22Rv1 (cell line): Measurements from ENCODE around the gene HAUS3.
"Not testable (repeated sequence)": the region's sequence is repeated elsewhere in the genome, so short reads cannot be mapped to it uniquely, and the experiment has no call there.

Source experiments
- H3K27ac ChIP-seq: fragments of 450-650 bp; 2 replicates; pipeline ENCODE4 v1.5.1; 2017
- ZFX ChIP-seq: fragments of 450-650 bp; IDR thresholded peaks from 2 replicates; pipeline ENCODE4 v1.6.1; 2017; ENCODE audit warnings: antibody characterized with exemption, borderline replicate concordance
- TF ChIP-seq, protein P1 (sequence below): fragments of 450-650 bp; IDR thresholded peaks from 2 replicates; pipeline ENCODE4 v1.5.1; 2017; ENCODE audit warnings: mild to moderate bottlenecking

The HAUS3 gene

DNA sequence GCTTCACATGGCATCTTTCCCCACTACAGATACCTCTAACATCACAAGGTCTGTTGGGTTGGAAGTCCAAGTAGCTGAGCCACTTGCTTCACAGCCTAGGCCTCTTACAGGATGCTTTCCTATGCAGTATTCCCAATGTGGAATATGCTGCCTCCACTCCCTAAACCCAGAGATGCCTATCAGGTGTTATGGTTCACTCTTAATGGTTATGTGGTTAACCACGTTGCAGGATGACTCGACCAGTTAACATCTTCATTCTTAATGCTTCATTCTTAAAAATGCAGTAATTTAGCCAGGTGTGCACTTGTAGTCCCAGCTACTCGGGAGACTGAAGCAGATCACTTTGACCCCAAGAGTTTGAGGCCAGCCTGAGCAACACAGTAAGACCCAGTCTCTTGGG is 24.2 kb downstream of the HAUS3 start:
- H3K27ac ChIP-seq, result no peak overlapping the region
- TF ChIP-seq ZFX, result no peak
- TF ChIP-seq, protein P1, sequence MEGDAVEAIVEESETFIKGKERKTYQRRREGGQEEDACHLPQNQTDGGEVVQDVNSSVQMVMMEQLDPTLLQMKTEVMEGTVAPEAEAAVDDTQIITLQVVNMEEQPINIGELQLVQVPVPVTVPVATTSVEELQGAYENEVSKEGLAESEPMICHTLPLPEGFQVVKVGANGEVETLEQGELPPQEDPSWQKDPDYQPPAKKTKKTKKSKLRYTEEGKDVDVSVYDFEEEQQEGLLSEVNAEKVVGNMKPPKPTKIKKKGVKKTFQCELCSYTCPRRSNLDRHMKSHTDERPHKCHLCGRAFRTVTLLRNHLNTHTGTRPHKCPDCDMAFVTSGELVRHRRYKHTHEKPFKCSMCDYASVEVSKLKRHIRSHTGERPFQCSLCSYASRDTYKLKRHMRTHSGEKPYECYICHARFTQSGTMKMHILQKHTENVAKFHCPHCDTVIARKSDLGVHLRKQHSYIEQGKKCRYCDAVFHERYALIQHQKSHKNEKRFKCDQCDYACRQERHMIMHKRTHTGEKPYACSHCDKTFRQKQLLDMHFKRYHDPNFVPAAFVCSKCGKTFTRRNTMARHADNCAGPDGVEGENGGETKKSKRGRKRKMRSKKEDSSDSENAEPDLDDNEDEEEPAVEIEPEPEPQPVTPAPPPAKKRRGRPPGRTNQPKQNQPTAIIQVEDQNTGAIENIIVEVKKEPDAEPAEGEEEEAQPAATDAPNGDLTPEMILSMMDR, result no peak

DNA sequence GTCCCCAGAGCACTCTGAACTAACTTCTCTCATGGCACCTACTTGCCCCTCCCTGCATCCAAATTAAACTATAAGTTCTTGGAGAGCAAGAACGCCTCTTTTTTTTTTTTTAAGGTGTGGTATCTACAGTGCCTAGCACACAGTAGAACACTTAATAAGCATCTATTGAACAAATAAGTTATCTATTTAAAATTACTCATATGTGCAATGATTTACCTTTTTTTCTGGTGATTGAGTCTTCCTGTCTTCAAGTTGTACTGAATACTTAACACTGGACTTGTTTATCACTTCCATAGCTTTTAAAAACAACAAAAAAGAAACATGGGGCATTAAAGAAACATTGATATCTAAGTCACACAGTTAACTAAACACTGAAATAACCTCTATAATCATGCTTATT is 29.1 kb downstream of the HAUS3 start:
- no peak overlapping the region for H3K27ac ChIP-seq
- no peak for TF ChIP-seq ZFX
- TF ChIP-seq, protein P1, result no peak

DNA sequence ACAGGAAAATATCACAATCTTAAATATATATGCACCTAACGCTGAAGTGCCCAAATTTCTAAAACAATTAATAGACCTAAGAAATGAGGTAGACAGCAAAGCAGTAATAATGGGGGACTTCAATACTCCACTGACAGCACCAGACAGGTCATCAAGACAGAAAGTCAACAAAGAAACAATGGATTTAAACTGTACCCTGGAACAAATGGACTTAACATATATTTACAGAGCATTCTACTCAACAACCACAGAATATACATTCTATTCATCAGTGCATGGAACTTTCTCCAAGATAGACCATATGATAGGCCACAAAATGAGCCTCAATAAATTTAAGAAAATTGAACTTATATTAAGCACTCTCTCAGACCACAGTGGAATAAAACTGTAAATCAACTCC is 39.1 kb downstream of the HAUS3 start:
- H3K27ac ChIP-seq, result not testable (repeated sequence)

DNA sequence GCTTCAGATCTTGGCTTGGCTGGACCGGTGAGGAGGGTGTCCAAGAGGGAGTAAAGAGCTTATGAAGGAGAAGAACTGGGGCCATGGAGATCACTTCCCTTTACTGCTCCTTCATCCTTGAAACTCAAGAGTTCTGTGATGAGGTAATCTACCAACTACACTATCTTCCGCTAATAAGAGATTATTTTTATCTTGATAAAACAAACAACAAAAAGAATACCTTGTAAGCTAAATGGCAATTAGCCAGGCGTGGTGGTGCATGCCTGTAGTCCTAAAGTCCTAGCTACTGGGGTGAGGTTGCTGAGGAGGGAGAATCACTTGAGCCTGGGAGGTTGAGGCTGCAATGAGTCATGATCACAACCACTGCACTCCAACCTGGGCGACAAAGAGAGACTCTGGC is 47.4 kb downstream of the HAUS3 start:
- no peak overlapping the region for H3K27ac ChIP-seq
- TF ChIP-seq ZFX, result no peak
- TF ChIP-seq, protein P1, result no peak

DNA sequence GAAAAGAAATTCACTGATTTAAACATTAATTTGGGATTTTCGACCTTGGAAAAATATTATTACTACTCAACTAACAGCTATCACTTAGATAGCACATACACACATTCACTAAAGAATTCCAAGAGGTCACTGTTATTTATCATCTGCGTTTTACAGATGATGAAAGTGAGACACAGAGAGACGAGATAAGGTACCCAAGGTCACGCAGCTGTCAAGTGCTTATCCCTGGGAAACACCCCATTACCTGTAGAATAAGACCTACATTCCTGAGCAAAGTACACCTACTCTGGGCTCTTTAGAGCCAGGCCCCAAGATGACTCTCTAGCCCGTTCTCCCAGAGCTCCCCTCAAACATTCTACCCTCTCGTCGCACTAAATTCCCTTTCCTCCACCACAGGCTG is 48.6 kb downstream of the HAUS3 start:
- H3K27ac ChIP-seq, result no peak overlapping the region
- TF ChIP-seq, protein P1, result no peak
- TF ChIP-seq ZFX, result no peak

GRCh38 chr4:2186865-2187172 is 55.1 kb downstream of the HAUS3 start:
- H3K27ac ChIP-seq, result no peak overlapping the region
- no peak for TF ChIP-seq ZFX
- TF ChIP-seq, protein P1, result no peak

DNA sequence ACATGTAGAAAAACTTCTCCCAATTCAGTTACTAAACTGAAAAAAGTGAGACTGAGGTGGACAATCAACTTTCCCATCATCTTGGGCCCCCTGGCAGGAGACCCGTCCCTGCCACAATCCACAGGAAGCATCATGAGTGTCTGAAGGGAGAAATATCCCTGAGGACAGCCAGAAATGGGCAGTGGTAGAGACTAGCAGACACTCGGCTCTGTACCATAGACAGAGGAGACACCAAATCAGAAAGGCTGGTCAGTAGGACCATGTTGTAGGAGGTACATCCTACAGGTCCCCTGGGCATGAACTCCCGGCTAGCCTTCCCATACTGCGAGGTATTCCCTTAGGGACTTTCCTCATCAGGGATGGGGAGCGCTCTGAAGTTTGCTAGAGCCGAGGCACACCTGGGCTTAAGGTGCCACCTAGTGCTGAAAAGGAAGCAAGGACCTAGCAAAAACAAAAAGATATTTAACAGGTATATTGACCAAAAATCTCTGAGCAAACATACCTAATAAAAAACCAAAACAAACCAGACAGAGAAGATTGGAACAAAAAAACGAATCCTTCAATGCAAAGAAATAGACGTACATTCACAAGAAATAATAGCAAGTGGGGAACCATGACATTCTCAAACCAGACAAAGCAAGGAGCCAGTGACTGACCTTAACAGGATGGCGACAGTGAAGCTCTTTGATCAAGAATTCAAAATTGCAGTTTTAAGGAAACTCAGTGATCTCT is 55.6 kb downstream of the HAUS3 start:
- no peak overlapping the region for H3K27ac ChIP-seq
- no peak for TF ChIP-seq ZFX
- TF ChIP-seq, protein P1, result peak; percentile 78

GRCh38 chr4:2183394-2183793 is 58.5 kb downstream of the HAUS3 start:
- TF ChIP-seq, protein P1, result no peak
- TF ChIP-seq ZFX, result no peak
- no peak overlapping the region for H3K27ac ChIP-seq
